ENCODE results near the gene DTNB. TPM values are rescaled to one million over a fixed set of nuclear protein-coding genes. Genes with fewer than 3 reads are reported as not detected.
"Not testable (repeated sequence)": the region's sequence is repeated elsewhere in the genome, so short reads cannot be mapped to it uniquely, and the experiment has no call there.

DTNB gene
- total RNA-seq, 1 experiment from 2014 or later: 25.1 TPM

- H3K4me1 ChIP-seq: peaks cover 2% of the 10 kb centered on the region; the same call in 1 of the 2 replicates
Measured at GRCh38 chr2:25426326-25426725, 247.1 kb downstream of the DTNB start.

DNA sequence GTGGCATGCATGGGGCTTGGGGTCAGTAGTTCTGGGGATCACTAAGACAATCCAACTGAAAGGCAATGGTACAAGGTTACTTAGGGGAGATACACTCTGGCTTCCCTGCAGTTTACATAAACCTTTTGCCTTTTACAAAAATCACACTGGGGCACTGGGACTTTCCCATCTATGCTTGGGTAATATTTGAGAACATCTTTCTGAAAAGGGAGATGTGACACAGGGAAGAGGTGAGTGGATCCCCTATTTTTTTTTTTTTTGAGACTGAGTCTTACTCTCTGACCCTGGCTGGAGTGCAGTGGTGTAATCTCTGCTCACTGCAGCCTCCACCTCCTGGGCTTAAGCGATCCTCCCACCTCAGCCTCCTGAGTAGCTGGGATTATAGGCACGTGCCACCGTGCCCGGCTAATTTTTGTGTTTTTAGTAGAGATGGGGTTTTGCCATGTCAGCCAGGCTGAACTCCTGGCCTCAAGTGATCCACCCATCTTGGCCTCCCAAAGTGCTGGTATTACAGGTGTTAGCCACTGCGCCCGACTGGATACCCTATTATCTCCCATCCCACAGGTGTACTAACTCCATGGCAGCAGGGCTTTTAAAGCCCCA is 248.8 kb downstream of the DTNB start:
- DNase-seq: no peak
- Histone ChIP-seq H3K4me3 (no peak overlapping the region), H3K36me3 (no peaks in the 10 kb centered on the region; the same call in 1 of the 2 replicates), H3K27me3 (no peaks in the 10 kb centered on the region), H3K4me1 (no peaks in the 10 kb centered on the region), H3K27ac (no peak overlapping the region), H3K9me3 (replicated peaks) (no peaks in the 10 kb centered on the region)

More at GRCh38 chr2:25426326-25426725, 247.1 kb downstream of the DTNB start:
- Histone ChIP-seq H3K27ac (no peak overlapping the region), H3K9me3 (replicated peaks) (no peaks in the 10 kb centered on the region), H3K4me3 (no peak overlapping the region), H3K36me3 (no peaks in the 10 kb centered on the region; the same call in 1 of the 2 replicates), H3K27me3 (no peaks in the 10 kb centered on the region)
- no peak for DNase-seq

- no peak for DNase-seq
- Histone ChIP-seq H3K36me3 (no peaks in the 10 kb centered on the region), H3K27me3 (no peaks in the 10 kb centered on the region), H3K4me1 (no peaks in the 10 kb centered on the region), H3K27ac (no peak overlapping the region), H3K9me3 (replicated peaks) (no peaks in the 10 kb centered on the region), H3K4me3 (no peak overlapping the region)
Measured at GRCh38 chr2:25421820-25422411, 251.5 kb downstream of the DTNB start.

- Histone ChIP-seq H3K4me3 (no peak overlapping the region), H3K9me3 (replicated peaks) (no peaks in the 10 kb centered on the region), H3K4me1 (no peaks in the 10 kb centered on the region), H3K27me3 (no peaks in the 10 kb centered on the region), H3K27ac (no peak overlapping the region), H3K36me3 (no peaks in the 10 kb centered on the region)
- no peak for DNase-seq
Measured at GRCh38 chr2:25421289-25421688, 252.1 kb downstream of the DTNB start.

GRCh38 chr2:25420820-25421237 is 252.5 kb downstream of the DTNB start:
- Histone ChIP-seq H3K4me1 (no peaks in the 10 kb centered on the region), H3K27ac (no peak overlapping the region), H3K27me3 (no peaks in the 10 kb centered on the region), H3K36me3 (no peaks in the 10 kb centered on the region), H3K9me3 (replicated peaks) (no peaks in the 10 kb centered on the region), H3K4me3 (no peak overlapping the region)
- DNase-seq: no peak

DNA sequence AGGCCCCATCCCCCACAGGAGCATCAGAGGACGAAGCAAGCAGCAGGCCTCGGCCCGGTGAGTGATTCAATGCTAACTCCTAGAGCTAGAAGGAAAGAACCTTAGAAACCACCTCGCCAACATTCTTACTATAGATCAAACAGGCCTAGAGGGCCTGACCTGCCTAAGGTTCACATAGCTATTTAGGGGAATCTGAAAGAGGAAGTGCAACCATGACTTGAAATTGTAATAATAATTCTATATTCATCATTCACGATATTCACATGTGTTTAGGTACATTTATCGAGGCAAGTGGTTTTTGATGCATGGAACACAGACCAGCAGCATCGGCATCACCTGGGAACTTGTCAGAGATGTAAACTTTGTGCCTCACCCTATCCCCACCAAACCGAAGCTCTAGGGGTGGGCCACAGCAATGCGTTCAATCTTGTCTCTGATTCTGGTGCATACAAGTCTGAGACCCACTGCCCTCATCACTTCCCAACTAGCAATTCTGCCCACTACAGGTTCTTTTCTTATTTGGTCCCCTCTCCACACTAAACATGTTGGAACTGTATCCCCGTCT is 253.6 kb downstream of the DTNB start:
- no peak for DNase-seq
- H3K36me3 ChIP-seq: no peaks in the 10 kb centered on the region
- no peak overlapping the region for H3K4me3 ChIP-seq
- H3K9me3 ChIP-seq (replicated peaks): no peaks in the 10 kb centered on the region
- no peak overlapping the region for H3K27ac ChIP-seq
- H3K4me1 ChIP-seq: no peaks in the 10 kb centered on the region
- no peaks in the 10 kb centered on the region for H3K27me3 ChIP-seq

DNA sequence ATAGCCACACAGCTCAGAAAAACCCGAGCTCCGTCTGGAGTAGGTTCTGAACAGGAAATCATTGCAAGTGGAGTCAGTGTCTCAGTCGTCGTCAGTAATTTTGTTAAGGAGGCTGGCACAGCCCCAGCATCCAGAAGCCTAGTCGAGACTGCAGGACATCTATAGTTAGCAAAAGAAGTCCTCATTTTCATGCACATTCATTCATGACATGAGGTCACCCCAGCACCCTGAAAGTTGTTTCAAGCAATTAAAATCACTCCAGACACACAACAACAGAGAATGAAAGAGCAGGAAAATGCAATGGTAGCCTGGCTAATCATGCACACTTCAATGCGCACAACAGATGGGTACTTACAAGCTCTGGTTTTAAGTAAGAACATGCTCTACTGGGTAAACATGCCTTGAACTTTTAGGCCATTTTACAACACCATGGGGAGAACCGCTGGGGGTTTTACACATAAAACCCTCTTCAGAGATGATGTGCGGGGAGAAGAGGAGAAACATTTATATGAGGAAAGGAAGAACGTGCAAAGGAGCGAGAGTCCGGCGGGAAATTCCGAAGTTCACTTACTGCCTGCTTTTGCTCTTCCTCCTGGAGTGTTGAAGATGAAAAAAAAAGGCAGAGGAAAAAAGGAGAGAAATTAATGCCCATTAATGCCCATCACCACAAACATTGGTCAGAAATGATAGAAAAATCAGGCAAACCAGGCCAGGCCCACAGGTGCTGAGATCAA is 254.3 kb downstream of the DTNB start:
- Histone ChIP-seq H3K27me3 (no peaks in the 10 kb centered on the region), H3K36me3 (no peaks in the 10 kb centered on the region), H3K4me1 (no peaks in the 10 kb centered on the region), H3K4me3 (no peak overlapping the region), H3K9me3 (replicated peaks) (no peaks in the 10 kb centered on the region), H3K27ac (no peak overlapping the region)
- DNase-seq: no peak

DNA sequence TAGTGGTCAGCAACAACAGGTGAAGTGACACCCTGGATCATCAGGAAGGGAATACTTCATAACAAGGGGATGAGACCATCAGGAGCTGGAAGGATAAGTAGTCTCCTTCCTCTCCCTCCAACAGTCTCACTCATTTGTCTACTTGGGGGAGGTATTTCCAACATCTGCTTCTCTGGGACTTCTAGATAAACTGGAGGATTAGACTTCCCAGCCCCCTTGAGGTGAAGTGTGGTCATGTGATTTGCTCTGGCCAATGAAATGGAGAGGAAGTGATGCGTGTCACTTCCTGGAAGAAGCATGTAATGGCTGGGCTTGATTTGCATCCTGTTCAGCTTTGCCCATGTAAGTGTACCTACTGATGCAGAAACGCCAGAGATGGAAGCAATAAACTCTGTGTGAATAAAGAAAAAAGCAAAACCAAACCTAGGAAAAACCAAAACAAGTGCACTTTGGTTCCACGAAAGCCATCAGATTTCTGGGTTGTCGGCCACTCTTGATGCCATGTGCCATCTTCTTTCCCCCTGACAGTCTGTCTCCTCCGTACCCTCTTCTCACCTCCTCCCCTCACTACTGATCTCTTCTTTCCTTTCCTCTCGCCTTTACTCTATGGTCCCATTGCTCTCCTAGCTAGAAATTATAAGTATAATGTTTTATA is 255.5 kb downstream of the DTNB start:
- no peak overlapping the region for H3K4me3 ChIP-seq
- H3K27ac ChIP-seq: no peak overlapping the region
- no peaks in the 10 kb centered on the region for H3K36me3 ChIP-seq
- no peaks in the 10 kb centered on the region for H3K27me3 ChIP-seq
- H3K9me3 ChIP-seq (replicated peaks): no peaks in the 10 kb centered on the region; the same call in 1 of the 2 replicates
- no peaks in the 10 kb centered on the region for H3K4me1 ChIP-seq
- peak; percentile 31 to 38 for DNase-seq

- Histone ChIP-seq H3K4me3 (no peak overlapping the region), H3K4me1 (no peaks in the 10 kb centered on the region), H3K27ac (no peak overlapping the region), H3K9me3 (replicated peaks) (no peaks in the 10 kb centered on the region; the same call in 1 of the 2 replicates), H3K36me3 (no peaks in the 10 kb centered on the region), H3K27me3 (no peaks in the 10 kb centered on the region)
- no peak for DNase-seq
Measured at GRCh38 chr2:25416674-25417073, 256.7 kb downstream of the DTNB start.

DNA sequence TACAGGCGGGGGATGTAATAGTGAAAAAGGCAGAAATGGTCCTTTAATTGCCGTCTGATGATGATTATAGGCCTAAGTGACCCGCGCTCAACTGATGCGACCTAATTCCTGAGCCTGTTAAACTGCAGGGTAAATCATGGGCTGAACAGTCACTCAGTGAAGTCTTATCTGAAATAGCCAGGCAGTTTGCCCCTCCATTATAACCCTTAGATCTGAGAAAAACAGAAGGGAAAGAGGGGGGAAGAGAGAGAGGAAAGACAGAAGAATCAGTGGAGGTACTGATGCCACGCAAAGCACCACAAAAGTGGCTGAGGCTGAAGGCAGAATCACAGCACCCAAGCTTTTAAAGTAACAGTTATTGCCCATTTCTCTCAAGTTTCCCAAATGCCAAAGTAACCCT is 258.6 kb downstream of the DTNB start:
- Histone ChIP-seq H3K4me3 (no peak overlapping the region), H3K4me1 (no peaks in the 10 kb centered on the region), H3K27ac (no peak overlapping the region), H3K9me3 (replicated peaks) (no peaks in the 10 kb centered on the region; the same call in 1 of the 2 replicates), H3K27me3 (no peaks in the 10 kb centered on the region), H3K36me3 (no peaks in the 10 kb centered on the region)
- DNase-seq: no peak

DNA sequence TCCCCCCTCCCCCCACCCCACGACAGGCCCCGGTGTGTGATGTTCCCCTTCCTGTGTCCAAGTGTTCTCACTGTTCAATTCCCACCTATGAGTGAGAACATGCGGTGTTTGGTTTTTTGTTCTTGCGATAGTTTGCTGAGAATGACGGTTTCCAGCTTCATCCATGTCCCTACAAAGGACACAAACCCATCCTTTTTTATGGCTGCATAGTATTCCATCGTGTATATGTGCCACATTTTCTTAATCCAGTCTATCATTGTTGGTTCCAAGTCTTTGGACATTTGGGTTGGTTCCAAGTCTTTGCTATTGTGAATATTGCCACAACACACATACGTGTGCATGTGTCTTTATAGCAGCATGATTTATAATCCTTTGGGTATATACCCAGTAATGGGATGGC is 260.0 kb downstream of the DTNB start:
- H3K9me3 ChIP-seq (replicated peaks); H3K36me3 ChIP-seq; H3K27ac ChIP-seq; DNase-seq; H3K27me3 ChIP-seq; H3K4me1 ChIP-seq; H3K4me3 ChIP-seq: not testable (repeated sequence)

- H3K4me1 ChIP-seq: no peaks in the 10 kb centered on the region
- H3K27ac ChIP-seq: no peak overlapping the region
- no peaks in the 10 kb centered on the region; the same call in 1 of the 2 replicates for H3K9me3 ChIP-seq (replicated peaks)
- H3K27me3 ChIP-seq: no peaks in the 10 kb centered on the region
- no peak for DNase-seq
- H3K4me3 ChIP-seq: no peak overlapping the region
- H3K36me3 ChIP-seq: no peaks in the 10 kb centered on the region
Measured at GRCh38 chr2:25411753-25412152, 261.6 kb downstream of the DTNB start.

DNA sequence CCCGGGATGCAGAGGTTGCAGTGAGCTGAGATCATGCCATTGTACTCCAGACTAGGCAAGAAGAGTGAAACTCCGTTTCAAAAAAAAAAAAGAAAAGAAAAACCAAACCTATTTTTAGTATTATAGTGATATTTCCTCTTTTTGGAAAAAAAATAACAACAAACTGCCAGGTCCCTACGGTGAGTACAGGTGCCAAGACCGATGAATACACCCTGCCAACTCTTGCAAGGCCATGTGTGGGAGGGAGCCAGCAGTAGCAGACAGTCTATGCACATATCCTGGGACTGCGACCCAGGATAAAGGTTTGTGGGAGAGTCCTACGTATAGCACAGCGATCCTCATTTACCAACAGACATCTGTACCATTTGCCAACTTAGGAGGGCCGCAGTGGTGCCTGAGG is 262.1 kb downstream of the DTNB start:
- no peak for DNase-seq
- Histone ChIP-seq H3K4me1 (no peaks in the 10 kb centered on the region), H3K27ac (no peak overlapping the region), H3K4me3 (no peak overlapping the region), H3K9me3 (replicated peaks) (no peaks in the 10 kb centered on the region; the same call in 1 of the 2 replicates), H3K27me3 (no peaks in the 10 kb centered on the region), H3K36me3 (no peaks in the 10 kb centered on the region)

DNA sequence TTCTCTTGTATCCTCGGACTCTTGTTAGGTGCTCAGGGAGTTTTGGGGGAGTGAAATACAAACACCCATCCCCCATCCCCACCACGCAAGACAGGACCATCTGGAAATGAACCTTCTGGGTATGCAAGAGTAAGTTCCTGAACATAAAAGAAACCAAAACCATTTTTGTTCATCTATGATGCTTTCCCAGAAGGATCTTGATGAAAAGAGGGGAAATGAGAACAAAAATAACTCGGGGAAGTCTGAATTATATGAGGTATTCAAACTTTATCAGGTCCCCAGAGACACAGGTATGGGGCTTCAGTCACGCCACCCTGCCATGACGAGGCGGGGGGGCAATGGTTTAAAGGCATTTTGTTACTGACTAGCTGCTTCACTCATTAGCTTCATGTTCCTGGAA is 263.0 kb downstream of the DTNB start:
- Histone ChIP-seq H3K9me3 (replicated peaks) (no peaks in the 10 kb centered on the region; the same call in 1 of the 2 replicates), H3K27me3 (no peaks in the 10 kb centered on the region), H3K4me1 (no peaks in the 10 kb centered on the region), H3K4me3 (no peak overlapping the region), H3K36me3 (no peaks in the 10 kb centered on the region), H3K27ac (no peak overlapping the region)
- no peak for DNase-seq

- Histone ChIP-seq H3K27me3 (no peaks in the 10 kb centered on the region), H3K36me3 (no peaks in the 10 kb centered on the region), H3K4me1 (no peaks in the 10 kb centered on the region), H3K4me3 (no peak overlapping the region), H3K9me3 (replicated peaks) (no peaks in the 10 kb centered on the region; the same call in 1 of the 2 replicates), H3K27ac (no peak overlapping the region)
- no peak for DNase-seq
Measured at GRCh38 chr2:25409468-25409867, 263.9 kb downstream of the DTNB start.

Data from SJCRH30 (cell line).